GM12873 (cell line): ENCODE measurements around the gene TCOF1.

Experiments
- TF ChIP-seq, protein P1 (sequence below): IDR thresholded peaks from 2 replicates; pipeline ENCODE4 v1.5.1; 2012; ENCODE audit warnings: low read depth, mild to moderate bottlenecking, moderate library complexity, low read length, control low read depth; ENCODE audit not compliant: insufficient read depth; ENCODE audit errors: missing control alignments

The TCOF1 gene

DNA sequence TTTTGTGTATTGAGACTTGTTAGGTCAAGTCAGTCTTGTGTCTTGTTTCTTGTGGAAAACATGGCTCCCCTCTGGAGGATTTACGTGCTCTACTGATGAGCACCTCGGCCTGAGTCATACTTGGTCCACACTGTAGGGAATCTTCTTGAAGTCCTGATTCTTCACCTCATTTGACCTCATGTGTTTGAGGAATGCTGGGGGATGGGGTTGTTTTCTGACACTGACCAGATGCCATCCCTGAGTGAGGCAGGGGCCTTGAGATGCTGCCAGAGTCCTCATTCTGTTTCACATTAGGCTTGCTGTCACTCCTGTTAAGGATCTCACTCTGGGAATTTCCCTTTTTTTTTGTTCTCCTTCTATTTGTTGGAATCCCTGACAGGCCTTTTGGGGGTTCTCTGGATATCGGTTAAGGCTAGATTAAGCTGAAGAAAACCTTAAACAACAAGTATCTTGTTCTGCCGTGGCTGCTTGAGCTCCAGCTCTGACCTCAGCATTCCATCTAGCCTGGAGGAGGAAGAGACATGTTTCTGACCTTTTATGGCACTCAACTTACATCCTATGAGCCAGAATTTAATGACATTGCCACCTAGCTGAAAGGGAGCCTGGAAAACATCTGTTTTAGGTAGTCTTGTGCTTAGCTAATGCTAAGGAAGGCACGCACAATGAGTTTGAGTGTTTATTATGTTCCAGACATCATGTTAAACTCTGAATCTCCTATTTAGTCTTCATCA, 20.6 kb downstream of the TCOF1 start:
- TF ChIP-seq, protein P1, sequence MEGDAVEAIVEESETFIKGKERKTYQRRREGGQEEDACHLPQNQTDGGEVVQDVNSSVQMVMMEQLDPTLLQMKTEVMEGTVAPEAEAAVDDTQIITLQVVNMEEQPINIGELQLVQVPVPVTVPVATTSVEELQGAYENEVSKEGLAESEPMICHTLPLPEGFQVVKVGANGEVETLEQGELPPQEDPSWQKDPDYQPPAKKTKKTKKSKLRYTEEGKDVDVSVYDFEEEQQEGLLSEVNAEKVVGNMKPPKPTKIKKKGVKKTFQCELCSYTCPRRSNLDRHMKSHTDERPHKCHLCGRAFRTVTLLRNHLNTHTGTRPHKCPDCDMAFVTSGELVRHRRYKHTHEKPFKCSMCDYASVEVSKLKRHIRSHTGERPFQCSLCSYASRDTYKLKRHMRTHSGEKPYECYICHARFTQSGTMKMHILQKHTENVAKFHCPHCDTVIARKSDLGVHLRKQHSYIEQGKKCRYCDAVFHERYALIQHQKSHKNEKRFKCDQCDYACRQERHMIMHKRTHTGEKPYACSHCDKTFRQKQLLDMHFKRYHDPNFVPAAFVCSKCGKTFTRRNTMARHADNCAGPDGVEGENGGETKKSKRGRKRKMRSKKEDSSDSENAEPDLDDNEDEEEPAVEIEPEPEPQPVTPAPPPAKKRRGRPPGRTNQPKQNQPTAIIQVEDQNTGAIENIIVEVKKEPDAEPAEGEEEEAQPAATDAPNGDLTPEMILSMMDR: no peak

DNA sequence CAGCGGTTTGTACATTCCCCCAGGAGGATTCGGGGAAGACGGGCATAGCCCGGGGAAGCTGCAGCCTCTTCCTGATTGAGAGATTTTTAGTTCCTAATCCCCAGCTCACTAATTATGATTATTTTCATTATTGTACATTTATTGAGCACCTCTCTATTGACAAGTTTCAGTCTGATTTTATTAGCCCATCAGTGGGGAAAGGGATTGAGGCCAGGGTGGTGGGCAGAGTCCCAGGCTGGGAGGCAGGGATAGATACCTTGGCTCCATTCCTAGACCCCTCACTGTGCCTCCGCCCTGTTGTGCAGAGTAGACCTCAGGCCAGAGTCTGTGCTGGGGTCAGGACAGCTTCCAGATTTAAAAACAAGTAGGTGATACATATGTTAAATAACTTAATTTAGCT, 27.2 kb downstream of the TCOF1 start:
- TF ChIP-seq, protein P1: no peak

DNA sequence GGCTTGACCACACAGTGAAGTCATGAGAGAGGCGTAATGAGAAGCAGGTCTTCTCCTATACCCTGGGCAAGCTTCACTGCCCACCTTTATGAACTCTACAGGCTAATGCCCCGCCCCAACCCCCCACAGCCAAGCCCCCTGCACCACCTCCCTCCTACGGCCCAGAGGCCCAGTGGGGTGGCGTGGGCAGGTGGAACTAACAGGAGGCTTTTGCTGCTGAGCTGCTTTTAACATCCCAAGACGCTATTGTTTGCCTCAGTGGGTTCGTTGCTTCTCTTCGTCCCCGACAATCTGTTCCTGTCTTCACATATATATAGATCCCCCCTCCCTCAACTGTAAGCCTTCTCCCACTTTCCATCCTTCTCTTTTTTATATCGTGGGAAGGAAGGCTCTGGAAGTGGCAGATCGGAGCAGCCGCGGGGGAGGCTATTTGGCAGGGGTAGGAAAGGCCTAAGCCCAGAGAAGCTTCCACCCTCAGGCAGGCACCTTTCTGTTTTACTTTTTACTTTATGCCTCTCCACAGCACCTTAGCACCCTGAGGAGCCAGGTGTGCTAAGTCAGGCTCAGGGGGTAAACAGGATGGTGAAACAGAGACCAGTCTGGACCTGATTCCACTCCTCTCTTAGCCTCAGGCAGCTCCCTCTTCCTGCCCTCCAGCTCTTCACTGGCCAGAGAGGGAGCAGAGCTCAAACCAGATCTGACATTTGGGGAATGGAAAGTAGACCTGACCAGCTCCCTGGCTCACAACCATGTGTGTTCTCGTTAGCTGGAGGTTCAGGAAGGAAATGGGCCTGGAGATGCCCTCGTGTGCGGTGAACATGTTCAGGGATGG, 28.7 kb downstream of the TCOF1 start:
- TF ChIP-seq, protein P1: no peak

DNA sequence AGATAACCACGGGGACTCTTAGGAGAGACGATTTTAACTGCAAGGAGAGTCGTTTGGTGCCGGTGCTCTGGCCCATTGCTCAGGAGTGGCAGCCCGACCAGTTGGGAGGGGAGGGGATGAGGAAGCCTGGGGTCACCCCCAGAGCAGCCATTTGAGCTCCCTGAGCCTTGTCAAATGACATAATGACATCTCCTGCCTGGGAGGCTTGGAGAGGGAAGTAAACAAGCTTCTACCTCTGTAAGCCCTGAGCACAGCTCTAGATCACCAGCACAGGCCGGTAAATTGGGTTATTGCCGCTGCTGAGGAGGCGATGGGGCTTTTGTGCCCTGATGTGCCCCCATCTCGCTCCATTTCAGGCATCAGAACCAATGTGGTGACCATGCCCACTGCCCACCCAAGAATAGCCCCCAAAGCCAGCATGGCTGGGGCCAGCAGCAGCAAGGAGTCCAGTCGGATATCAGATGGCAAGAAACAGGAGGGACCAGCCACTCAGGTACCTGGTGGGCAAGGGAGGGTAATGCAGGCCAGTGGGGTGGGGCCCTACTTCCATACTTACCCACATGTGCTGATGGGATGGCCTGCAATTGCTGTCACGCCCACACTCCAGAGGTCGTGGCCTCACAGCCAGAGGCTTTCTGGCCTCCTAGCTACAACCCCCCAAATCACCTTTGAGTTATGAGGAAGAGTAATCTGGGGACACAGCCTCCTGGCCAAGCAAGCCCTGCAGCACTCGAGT, 32.2 kb downstream of the TCOF1 start:
- TF ChIP-seq, protein P1: peak; percentile 10

DNA sequence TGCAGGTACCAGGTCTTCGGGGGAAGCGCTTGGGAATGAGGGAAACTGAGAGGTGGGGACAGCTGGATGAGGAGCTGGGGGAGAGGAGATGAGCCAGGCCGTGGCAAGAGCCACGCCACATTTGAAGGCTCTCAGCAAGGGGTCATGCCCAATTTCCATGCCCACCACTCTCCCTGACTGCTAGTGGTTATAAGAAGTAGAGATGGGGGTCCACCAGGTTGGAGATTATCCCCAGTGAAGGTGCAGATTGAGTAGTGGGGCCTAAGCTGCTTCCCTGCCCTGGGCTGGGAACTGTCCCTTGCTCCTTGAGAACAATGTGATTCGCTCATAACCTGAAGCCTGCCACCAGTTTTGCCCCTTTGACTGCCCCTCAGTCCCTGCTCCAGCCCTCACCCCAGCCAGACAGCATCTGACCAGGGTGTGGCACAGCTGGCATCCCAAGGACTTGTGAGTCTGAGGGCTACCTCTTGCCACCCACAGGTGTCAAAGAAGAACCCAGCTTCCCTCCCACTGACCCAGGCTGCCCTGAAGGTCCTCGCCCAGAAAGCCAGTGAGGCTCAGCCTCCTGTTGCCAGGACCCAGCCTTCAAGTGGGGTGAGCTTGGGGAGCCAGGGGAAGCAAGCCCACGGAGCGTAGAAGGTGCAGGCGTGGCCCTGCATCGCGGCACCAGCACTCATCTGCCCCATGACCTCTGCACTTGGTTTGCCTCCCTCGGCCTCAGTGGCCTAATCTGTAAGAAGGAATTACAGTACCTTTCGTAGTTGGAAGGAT, 33.8 kb downstream of the TCOF1 start:
- TF ChIP-seq, protein P1: no peak

DNA sequence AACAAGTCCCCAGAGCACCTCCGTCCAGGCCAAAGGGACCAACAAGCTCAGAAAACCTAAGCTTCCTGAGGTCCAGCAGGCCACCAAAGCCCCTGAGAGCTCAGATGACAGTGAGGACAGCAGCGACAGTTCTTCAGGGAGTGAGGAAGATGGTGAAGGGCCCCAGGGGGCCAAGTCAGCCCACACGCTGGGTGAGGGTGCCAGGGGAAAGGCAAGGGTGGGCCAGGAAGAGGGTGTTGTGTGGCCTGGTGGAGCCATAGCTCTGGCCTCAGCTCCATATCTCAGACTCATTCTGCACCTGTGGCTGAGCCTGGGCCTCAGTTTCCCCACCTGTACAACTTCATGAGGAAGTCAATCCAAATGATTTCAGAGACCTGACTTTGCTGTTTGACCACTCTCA, 34.5 kb downstream of the TCOF1 start:
- TF ChIP-seq, protein P1: no peak
